ENCODE measurements around the gene ZCCHC7.

ZCCHC7 gene

DNA sequence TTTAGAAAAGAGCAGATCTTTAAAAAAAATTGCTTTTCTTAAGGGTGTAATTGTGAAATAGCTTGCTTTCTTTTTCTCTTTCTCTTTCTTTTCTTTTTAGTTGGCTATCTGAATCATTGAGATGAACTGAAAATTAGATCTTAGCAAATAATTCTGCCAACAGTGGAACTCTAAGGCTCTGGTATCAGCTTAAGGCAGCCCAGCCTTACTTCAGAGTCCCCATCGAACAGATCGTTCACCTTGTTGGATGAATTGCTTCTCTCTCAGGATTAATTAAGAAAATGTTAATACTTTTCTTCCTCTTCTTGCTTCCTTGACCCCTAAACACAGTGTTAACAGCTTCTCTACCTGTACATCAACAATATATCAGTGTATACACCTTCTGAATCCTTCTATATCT lies 92.1 kb downstream of the ZCCHC7 start:
- no peak for DNase-seq

DNA sequence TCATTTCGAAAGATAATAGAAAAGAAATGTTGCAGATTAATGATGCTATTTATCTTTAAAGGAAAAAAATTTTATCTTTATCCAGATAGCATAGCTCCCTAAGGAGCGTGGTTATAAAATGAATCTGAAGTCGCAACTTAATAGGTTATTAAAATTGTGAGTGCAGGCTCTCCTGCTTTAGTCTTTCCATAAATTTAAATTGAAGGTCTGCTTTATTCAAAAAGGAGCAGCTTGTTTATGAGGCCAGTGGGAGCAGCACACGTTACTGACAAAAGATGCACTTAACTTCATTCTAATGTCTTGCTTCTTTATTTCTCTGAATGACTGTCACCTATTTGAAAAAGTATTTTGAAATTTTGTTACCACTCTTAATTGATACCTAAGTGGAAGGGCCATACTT lies 95.0 kb downstream of the ZCCHC7 start:
- DNase-seq, result no peak

DNA sequence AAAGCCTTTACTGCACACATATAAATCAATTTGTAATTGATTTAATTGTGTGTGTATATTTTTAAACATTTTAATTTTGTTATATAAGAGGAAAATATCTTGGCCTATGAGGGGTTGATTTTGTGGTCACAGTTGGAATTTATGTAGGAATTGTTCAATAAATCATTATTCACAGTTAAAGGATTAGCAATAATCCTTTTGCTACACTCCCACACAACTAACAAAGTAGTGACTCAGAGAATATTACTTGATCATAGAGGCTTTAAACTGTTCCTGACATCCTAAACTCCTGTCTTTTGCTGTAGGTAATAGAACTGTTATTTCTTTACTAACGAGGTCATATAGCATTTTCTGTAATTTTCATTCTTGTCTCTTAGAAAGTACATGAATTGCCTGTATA lies 95.5 kb downstream of the ZCCHC7 start:
- peak; percentile 75 for DNase-seq

DNA sequence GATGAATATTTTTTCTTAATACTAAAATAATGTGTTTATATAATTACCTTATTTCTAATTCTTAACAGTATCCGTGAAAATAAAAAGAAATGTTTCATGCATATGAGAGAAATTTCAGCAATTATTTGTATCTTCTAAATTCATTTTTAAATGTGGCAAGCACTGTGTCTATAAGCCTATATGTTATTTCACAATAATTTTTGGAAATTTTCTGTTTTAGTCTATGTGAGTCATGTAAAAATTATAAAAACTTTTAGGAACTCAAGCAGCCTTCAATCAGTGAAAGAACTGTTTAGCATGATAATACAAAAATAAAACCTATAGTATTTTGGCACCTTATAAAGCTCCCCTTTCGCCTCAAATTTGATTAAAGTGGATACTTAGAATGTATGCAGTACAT lies 96.8 kb downstream of the ZCCHC7 start:
- no peak for DNase-seq

DNA sequence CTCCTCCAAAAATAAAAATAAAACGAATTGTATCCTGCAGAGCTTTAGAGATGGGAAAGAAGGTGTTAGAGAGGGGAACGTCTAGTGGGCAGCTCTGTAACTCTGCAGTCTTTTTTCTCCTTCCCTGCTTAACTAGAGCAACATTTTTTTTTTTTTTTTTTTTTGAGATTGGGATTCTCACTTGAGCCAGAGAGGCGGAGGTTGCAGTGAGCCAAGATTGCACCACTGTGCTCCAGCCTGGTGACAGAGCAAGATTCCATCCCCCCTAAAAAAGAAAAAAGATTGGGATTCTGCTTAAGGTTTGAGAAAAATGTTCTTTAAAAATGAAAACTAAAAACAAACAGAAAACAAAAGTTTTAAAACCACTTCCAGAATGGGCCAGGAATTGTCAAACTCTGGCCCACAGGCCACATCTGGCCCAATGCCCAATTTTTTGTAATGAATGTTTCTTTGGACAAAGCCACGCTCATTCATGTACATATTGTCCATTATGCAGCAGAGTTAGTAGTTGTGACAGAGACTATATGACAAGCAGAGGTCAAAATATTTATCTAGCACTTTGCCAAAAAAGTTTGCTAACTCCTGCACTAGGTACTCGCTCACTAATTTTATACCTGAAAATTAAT lies 98.5 kb downstream of the ZCCHC7 start:
- DNase-seq, result no peak

DNA sequence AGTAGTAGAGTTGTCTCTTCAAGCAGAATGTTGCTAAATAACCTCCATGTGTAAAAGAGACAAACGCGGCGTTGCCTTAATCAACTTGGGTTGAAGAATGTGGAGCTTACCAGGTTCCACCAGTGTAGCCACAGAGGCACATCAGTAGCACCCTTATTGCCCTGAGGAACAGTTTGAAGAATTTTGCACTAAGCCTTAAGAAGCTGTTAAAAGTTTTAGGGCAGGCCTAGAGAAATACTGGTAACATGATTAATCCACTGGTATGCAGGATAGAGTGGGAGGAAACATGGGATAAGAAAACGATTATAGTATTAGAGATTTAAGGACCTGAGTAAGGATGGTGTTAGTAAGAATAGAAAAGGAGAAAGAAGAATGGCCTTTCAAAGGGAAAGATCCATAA lies 100.6 kb downstream of the ZCCHC7 start:
- peak; percentile 27 for DNase-seq

DNA sequence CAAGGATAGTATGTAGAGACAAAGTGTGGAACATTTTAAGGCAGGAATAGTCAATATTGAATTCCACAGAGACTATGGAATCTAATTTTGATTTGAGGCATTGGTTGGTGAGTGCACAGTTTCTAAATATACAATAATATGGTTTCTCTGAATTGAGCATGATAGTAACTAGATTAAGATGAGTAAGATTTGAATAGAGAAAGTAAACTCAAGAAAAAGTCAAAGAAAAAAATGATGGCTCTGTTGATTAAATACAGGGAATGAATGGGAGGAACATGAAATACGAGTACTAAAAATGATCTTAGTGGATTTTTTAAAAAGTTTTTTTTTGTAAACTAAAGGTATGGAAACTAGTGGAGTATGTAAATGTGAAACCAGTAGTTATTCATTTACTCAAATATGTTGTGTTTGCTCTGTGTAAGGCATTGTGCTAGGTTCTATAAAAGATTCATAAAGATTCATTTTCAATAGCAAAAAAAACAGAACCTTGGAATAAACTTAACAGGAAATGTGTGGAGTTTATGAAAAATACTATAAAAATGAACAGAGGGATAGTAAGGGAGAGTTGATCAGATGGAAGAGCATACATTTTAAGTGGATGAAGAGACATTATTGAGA lies 101.2 kb downstream of the ZCCHC7 start:
- no peak for DNase-seq

DNA sequence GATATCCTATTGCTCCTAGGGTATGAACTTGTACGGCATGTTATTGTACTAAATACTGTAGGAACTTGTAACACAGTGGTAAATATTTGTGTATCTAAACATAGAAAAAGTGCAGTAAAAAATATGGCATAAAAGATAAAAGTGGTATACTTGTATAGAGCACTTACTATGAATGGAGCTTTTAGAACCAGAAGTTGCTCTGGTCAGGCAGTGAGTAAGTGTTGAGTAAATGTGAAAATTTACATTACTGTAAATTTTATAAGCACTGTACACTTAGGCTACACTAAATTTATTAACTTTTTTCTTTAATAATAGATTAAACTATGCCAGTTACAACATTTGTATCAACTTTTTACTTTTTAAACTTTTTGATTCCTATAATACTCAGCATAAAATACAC lies 109.1 kb downstream of the ZCCHC7 start:
- no peak for DNase-seq

DNA sequence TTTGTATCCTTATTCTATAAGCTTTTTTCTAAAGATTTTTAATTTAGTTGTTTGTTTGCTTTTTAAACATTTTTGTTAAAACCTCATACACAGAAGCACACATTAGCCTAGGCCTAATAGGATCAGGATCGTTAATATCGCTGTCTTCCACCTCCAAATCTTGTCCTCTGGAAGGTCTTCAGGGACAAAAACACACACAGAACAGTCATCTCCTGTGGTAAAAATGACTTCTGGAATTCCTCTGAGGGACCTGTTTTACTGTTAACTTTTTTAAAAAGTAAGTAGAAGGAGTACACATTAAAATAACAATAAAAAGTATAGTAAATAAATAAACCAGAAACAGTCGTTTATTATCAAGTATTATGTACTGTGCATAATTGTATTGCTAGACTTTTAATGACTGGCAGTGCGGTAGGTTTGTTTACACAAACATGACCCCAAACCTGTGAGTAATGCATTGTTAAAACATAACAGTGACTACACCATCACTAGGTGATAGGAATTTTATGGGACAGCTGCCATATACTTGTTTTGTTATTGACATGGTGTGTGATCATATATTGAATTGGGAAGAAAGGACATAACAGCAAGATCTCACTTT lies 109.6 kb downstream of the ZCCHC7 start:
- DNase-seq, result peak; percentile 55

DNA sequence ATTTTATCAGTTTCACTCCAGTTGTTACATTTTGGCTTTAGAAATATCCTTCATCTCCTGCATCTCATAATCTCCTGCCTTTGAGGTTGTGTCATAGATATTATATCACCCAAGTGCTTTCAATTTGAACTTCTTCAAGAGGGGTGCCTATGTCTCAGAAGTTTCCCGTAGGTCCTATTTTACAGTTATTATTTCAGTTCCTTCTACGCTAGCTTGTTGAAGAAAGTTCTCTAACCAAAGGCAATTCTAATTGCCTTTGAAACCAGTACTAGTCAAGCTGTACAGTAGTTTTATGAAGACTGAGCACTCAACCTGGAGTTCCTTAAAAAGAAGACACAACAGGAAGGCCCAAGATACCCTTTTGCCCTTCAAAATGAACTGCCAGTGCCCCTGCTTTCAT lies 116.4 kb downstream of the ZCCHC7 start:
- DNase-seq, result no peak

DNA sequence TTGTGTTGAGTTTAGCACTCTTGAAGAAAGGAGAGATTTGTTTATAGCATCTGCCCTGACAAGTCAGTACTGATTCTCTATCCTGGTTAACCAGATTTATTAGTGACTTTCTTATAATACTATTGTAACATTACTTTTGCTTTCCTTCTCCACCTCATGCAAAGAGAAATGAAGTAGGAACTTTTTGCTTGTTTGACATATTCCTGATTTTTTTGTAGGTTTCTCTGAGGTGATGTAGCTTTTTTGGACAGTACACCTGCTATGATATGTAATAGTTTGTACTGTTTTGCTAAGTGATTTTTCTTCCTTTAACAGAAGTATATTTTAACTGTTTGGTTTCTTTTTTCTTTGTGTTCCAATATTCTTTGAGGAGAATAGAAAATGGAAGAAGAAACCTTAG lies 117.7 kb downstream of the ZCCHC7 start:
- no peak for DNase-seq

DNA sequence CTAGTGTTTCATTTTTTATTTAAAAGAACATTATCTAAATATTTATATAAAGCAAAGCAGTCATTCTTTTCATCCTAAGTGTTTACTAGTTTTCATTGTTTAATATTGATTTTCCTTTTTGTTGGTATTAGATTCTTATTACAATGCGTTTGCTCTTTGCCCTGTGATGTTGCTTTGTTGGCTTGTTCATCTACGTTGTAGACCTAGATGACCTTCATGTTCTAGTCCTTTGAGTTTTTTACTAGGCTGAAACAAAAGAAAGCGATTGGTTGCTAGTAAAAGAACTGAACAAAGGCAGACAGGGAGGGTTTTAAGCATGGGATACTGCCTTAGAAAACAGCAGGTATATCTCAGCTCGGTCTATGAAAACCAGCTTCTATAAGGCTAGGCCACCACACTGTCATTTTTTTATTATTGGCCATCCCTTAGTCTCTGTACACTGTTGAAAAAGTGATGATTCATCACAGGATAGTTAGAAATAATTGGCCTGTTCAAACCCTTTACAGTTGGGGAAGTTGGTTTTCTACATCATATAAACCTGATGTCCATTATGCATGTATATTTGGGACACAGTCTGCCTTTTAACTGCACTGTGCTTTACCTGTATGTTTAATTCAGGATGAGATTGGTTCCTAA lies 119.0 kb downstream of the ZCCHC7 start:
- DNase-seq, result no peak

DNA sequence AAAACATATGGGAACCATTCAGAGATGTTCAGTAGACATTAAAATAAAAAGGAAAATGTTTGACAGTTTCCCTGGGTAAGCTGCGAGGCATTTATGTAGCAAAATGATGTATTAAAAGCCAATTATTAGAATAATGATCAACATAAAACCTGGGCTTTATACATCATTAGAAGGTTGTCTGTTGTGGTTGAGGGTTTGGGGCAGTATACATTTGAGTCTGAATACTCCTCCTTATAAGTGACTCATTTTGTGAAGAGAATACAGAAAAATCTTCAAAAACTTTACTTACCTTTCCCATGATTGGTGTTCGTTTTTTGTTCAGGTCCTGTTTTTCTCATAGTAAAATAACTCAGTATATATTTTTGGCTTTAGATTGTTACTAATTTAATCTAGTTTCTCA lies 119.5 kb downstream of the ZCCHC7 start:
- no peak for DNase-seq

DNA sequence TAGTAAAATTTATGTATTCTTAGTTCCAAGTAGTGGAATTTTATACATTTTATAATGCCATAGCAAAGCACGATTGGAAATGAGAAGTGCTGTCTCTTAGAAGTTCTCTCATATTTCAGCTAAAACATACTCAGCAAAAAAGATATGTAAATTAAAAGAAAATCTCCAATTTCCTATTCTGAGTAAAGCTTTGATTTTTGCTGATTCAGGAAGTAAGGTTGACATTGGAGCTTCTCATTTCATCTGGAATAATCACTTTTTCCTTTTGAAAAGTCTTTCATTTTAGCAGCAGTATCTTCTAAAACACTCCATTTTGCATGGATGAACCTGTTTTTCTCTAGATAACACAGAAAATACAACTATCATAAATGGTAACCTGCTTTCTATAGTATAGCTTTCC lies 121.0 kb downstream of the ZCCHC7 start:
- no peak for DNase-seq

DNA sequence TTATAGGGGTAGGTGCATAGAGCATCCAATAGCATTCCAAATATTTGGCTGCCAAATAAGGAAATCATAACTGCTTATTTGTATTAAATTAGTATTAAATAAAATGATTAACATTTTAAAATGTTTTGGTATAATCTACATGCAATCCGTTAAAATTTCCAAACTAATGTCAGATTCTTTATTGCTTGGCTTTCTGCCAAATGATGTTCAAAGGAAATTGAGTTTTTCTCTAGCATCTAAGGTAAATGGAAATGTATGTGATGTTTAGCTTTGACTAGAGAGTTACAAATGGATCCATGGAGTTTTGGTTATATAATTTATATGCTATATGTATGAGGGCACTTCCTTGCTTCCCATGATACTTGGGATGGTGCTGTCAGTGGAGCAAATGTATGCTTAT lies 121.7 kb downstream of the ZCCHC7 start:
- DNase-seq, result no peak

DNA sequence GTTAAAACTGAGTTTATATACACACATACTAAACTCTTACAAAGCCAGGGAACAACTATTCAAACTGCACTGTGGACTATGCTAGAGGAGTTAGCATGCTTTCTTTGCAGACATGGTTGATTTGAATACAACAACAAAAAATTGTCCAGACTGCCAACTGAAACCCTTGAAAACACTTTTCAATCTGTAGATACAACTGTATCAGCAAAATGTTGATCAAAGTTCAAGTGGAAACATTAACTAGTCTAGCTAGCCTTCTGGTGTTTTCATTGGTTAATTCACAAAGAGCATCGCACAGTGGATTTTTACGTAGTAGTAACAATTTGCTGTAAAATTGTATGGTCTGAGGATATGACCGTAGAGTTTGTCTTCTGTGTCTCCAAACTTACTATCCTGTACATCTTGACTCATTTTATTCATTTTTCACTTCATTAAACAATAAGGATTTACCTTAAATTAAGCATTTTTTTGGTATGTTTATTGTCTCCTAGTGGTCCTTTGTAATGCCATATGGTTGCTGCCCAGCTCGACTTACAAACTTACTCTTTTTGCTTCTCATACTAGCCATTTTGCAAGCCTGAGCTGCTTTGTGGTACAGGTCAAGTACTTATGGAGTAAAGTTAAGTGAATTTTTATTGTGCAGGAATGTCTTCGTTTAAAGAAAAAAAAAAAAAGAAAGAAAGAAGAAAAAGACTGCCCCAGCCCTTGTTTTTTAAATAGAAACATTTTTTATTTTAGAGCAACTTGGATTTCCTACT lies 123.4 kb downstream of the ZCCHC7 start:
- no peak for DNase-seq

DNA sequence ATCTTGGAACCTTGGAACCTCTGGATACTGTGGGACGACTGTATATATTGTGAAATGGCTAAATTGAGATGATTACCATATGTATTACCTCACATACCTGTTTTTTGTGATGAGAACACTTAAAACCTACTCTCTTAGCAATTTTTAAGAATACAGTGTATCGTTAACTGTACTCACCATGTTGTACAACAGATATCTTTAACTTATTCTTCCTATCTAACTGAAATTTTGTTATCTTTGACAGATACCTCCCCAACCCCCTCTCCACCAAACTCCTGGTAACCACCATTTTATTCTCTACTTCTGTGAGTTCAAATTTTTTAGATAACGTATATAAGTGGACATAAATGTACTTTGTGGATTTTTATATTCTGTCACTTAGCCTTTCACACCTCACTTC lies 126.5 kb downstream of the ZCCHC7 start:
- DNase-seq, result no peak

DNA sequence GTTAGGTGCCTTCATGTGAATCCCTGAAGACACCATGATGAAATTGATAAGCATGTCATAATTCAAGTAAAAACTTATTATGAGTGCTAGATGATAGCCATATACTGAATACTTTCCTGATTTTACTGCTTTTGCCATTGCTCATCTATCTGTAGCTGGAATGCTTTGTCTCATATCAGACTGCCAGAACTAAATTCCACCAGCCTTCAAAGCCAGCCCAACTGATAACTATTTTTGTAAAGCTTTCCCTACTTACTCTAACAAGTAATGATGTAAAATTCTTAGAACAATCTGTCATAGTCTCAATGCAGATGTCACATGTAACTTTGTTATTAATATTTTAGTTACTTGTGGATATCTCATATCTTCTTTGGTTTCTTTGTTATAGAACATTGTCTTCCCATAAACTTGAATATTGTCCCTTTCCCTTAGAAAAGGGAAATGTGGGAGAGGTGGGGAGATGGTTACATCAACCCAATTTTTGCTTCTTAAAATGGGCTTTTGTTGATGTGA lies 128.3 kb downstream of the ZCCHC7 start:
- no peak for DNase-seq

DNA sequence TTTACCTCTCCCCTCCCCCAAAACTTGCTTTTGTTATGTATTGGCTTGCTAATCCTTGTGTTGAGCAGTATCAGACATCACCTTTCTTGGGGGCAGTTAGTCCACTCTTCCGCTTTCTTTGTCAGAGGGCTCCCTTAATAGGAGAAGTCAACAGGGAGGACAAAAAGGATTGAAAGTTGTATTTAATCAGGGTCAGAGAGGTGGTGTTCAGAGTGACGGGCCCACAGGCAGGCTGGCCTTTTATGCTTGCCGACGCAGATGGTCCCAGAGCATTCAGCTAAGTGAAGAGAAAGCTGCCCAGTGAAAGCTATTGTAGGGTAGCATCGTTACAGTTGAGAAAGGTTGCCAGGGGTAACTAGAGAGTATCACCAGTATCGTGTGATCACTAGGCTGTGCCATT lies 131.1 kb downstream of the ZCCHC7 start:
- DNase-seq, result no peak

DNA sequence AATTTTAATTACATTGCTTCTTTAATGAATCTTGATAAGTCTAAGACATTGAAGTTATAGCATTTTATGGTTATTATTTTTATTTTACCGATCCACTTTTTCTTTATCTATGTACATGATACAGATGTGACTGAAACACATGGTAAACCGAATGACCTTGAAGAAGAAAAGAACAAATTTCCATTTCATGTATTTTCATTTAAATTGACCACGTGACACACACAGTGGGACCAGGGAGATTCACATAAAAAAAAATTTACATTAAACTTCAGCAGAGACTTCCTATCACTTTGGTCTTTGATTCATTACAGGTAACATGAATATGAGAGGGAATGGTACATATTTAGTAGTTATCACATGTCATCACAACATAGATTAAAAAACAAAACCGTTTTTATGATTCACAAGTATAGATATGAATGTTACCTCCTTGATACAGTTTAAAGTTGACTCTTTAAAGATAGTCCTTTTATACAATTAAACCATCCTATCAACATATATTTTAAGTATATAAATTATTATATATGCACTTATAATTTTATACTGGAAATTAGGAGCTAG lies 133.1 kb downstream of the ZCCHC7 start:
- DNase-seq, result no peak

DNA sequence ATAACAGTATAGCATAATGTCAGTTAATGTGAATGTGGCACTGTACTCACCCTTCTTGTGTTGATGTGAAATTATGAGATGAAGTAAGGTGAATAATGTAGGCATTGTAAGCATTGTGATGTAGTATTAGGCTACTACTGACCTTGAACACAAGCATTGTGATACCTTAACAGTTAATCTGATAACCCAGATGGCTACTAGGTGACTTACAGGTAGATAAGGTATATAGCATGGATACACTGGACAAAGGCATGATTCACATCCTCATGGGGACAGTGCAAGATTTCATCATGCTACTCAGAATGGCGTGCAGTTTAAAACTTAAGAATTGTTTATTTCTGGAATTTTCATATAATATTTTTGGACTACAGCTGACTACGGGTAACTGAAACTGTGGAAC lies 134.8 kb downstream of the ZCCHC7 start:
- DNase-seq, result no peak

DNA sequence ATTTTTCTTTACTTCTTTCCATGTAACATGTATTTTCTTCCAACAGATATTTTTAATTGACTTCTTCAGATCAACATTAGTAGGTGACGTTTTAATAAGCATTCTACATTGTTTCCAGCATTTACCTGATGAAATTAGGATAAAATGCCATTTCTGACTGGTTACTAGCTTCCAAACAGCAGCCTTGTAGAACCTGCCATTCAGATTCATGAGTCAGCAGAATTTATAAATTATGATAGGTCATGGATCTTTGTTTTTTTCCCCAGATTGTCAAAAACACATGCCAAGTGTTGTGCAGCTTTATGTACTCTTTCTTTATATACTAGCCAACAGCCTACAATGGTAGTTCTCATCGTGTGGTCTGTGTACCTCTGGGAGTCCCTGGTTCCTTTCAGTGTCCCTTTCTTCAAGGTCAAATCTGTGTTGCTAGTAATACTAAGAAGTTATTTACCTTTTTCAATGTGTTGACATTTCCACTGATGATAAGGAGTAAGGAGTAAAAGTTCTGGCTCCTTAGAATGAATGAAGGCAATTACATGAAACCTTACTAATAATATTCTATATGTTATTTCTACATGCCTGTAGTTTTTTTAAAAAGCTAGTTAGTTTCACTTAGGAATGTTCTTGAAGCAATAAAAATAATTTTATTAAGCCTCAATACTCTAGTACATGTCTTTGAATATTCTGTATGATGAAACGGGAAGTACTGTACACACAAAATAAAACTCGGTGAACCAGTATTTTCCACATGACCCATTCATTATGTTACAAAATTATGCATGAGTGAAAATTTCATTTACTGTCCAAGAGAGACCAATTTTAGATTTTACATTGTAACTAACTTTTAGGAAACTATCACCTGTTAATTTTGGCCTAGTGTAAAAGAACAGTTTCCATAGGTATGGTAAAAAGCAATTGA lies 135.8 kb downstream of the ZCCHC7 start:
- no peak for DNase-seq
